GM18502 (cell line): ENCODE results near the gene ZNF451.
"Not testable (repeated sequence)": the region's sequence is repeated elsewhere in the genome, so short reads cannot be mapped to it uniquely, and the experiment has no call there.

Source experiments
- ATAC-seq: cut with Tn5 transposase; IDR thresholded peaks from one replicate; pipeline ENCODE4 v1.9.1; 2021; ENCODE audit warnings: mild to moderate bottlenecking; ENCODE audit not compliant: unreplicated experiment, poor library complexity

Gene ZNF451

DNA sequence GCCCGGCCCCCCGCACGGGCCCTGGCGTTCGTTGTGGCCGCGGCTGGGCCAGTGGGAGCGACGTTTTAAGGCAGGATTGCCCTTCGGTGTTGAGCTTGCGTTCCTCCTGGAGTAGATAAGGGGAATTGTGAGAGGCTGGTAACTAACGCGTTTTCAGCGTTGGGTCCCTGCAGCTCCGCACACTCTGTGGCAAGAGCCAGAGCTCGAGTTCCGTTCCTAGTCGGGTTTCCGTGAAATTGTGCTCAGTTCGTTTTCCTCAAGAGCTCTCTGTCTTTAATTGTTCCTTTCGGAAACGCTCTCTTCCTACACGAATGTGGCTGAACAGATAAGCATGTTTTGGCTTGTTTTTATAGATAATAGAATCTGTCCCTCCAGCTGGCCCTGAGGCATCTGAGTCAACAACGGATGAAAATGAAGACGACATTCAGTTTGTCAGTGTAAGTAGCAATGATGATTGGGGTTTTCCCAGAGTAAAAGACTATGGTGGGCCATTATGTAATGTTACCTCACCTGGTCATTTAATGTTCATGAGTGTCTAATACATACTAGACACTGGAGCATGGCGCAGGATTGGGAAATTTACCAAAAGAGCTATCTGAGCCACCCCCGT lies 575 bp downstream of the ZNF451 start:
- peak; percentile 14 for ATAC-seq

DNA sequence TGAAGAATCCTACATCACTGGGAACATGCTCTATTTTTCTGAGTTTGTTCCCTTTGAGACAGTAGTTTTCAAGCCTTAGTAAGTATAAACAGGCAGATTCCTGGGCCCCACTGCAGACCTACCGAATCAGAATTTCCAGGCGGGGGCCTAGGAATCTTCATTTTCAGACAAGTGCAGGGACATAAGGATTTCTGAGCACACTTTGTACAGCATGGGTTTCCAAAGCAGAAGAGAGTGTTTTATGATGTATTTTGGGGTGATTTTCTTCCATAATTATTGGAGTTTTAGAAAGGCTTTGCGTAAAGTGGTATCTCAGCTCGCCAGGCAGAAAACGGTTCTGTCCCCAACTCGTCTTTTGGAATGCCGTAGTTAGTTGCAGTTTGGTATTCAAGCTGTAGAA lies 1.4 kb downstream of the ZNF451 start:
- ATAC-seq: not testable (repeated sequence)

DNA sequence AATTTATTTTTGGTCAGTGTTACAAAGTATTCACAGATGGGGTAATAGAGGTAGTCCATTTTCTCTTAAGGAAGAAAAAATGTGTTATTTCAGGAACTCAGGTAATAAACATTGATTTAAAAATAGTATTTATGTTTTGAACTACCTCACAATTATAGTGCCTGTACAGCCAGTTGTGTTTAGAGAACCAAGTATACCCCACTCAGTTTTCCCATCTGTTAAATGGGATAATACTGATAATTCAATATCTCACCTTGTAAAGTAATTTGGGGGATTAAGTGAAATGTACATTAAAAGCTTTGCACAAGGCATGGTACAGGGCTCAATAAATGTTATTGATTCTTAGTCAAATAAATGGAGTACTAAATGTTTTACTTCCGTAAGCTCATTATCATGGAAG lies 4.7 kb downstream of the ZNF451 start:
- no peak for ATAC-seq

DNA sequence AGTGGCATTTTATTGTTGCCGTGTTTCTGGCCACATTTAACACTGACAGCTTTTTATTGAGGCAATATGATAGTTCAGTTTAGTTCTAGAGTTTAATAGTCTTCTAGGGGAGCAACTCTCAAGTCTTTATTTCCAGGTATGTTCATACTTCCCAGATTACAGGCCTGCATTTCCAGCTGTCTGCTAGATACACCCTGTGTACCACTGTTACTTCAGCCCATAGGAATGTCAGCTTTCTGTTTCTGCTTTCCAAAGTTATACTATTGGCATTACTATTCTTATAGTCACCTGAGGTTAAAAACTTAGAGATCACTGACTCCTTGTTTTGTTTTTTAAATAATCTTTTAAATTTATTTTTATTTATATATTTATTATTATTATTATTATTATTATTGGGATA lies 7.6 kb downstream of the ZNF451 start:
- no peak for ATAC-seq

DNA sequence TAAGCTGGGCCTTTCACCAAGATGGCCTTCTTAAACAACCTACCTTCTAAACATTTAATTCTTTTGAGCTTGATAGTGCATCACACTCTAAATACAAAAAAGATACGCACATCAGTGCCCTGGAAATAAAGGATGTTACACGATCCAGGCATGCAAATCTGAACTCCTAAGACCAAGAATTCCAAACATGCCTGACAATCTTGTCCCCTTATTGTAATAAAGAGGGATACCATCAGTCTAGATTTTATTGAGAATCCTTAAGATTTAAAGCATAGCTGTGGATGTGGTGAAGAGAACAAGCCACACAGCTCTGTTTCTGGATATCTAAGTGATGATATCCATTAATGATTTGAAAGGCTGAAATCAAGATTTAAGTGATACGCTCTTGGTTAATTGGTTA lies 13.0 kb downstream of the ZNF451 start:
- no peak for ATAC-seq

DNA sequence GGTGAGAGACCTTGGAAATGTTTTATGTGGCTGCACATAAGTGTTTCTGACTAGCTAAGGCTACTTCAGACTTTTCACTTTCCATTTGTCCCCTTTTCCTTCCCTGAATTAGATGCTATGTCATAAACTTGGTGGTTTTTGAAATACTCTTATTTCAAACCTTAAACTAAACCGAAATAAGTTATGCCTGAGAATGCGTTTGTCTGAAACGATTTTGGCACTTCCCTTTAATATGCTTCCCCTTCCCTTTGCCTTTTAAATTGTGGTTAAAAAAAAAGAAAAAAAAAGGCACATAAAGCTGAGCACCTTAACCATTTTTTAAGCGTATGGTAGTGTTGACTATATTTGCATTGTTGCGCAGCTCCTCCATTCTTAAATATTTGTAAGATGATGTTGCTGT lies 14.3 kb downstream of the ZNF451 start:
- ATAC-seq: no peak

DNA sequence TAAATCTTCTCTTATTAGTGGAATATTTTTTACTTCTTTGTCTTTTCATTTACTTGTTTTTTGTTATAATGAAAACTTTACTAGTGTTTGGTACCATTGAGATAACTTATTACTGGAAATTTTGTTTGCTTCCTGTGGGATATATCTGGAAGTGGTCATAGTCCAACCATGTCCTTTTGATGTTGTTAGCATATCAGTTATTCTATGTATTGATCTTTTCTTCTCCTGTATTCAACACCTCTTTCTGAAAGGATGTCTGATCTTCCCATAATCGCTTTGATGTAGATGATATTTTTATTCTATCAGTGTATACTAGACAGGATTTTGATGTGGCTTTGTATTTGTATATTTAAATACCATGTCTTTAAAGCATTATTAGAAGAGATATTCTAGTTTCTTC lies 17.0 kb downstream of the ZNF451 start:
- no peak for ATAC-seq

DNA sequence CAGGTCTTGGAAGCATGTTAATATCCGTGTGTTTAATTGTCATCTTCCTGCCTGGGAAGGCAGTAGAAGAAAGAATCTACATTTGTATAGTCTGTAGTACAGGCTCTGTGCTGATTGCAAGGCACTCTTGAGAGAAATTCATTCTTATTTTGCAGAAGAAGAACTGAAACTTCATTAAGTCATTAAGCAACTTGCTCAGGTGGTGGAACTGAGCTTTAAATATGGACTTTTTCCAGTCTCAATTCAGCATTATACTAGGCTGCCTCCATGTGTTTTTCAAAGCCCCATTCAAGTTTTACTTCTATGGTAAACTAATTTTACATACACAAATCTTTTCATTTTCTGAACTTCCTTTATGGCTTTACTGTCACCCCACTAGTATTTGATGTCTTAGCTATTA lies 18.7 kb downstream of the ZNF451 start:
- peak; percentile 93 for ATAC-seq

DNA sequence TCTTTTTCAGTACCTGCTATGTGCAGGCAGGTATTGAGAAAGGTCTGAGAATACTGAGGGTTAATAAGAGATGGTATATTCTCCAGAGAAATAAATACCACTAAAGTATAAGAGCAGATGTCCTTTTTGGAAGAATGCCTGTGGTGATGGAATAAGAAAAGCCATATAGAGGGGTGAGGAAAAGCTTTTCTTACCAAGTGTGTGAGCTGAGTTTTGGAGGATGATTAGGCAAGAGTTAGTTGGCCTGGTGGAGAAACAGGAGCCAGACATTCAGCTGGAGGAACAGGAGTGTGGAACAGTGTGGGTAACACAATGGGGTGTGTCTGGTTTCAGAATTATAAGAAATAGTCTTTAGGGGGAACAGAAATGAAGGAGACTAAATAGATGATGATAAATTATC lies 19.9 kb downstream of the ZNF451 start:
- no peak for ATAC-seq

DNA sequence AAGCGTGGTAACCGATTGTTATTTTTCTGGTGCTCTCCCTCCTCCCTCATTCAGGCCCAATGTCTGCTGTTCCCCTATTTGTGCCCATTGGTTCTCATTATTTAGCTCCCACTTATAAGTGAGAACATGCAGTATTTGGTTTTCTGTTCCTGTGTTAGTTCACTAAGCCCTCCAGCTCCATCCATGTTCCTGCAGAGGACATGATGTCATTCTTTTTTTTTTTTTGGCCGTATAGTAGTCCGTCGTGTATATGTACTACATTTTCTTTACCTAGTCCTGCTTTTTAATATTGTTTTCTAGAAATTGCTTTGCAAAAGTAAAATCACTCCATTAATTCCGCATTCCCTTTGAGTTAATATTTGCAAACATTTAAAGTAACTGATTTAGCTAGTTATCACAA lies 23.1 kb downstream of the ZNF451 start:
- no peak for ATAC-seq

DNA sequence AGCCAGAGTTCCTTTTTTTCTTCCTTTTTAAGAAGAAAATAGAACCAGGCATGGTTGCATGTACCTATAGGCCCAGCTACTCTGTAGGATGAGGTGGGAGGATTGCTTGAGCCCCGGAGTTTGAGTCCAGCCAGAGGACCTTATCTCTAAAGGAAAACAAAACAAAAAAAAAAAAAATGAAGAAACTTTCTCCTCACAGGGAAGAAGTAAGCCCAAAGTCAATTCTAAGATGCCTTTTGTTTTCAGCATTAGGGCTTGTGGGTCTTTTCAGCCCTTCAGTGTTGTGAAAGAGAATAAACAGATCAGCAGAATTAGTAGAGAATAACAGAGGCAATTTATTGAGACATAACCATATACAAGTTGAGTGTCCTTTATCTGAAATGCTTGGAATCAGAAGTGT lies 26.8 kb downstream of the ZNF451 start:
- ATAC-seq: no peak

DNA sequence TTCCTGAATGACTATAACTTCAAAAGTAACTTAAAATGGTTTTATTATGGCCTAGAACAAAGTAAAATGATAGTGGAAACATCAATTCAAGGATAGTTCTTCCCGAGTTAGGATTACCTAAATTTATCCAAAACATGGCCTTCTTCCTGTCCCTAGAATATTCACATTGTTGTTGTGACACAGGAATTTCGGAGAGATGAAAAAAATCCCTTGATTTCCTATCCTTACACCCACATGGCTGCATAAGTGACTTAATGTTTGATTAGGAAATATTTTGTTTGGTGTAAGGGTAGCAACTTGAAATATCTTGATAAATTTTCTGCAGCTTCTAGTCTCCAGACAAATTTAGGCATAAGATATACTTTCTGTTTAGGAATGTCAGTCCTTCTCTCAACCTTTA lies 27.8 kb downstream of the ZNF451 start:
- ATAC-seq: no peak

DNA sequence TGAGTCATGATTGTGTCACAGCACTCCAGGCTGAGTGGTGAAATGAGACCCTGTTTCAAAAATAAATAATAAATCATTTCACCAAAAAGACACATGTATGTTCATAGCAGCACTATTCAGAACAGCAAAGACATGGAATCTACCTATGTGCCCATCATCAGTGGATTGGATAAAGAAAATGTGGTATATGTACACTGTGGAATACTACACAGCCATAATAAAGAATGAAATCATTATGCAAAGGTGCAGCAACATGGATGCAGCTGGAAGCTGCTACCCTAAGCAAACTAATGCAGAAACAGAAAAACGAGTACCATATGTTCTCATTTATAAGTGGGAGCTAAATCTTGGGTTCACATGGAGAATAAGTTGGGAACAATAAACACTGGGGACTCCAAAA lies 33.1 kb downstream of the ZNF451 start:
- no peak for ATAC-seq

DNA sequence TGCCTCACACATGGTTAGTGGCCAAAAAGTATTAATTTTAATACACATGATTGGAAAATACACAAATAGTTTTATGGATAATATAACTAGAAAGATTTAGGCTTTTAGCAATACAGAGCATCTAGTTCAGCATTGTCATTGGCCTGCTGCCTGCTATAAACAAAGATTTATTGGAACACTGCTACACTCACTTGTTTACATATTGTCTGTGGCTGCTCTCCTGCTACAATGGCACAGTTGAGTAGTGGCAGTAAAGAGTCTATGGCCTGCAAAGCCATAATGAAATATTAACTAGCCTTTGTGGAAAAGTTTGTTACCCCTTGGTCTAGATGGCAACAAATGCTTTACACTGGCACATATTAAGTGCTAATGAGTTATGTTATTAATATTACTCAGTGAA lies 37.8 kb downstream of the ZNF451 start:
- ATAC-seq: no peak

DNA sequence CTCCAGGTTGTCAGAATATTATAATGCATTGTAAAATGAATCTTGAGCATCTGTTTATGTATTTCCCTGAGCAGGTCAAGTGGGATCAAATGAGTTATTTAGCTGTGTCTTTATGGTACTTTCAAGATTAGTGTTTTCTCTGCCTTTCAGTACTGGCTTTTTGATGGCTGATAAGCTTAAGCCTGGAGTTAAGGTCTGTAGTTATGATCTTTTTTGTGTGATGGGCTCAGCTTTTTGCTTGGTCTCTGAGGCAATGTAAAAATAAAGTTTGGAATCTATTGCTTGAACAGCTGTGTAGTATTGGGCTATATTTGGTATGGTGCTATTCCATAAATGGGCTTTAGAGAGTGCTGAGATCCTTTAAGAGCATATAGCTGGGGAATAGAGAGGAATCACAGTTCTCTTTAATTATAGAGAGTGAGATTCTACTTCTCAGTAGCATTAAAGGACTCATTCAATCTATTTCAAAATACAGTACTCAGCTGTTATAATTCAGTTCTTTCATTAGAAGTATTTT lies 40.7 kb downstream of the ZNF451 start:
- ATAC-seq: no peak

DNA sequence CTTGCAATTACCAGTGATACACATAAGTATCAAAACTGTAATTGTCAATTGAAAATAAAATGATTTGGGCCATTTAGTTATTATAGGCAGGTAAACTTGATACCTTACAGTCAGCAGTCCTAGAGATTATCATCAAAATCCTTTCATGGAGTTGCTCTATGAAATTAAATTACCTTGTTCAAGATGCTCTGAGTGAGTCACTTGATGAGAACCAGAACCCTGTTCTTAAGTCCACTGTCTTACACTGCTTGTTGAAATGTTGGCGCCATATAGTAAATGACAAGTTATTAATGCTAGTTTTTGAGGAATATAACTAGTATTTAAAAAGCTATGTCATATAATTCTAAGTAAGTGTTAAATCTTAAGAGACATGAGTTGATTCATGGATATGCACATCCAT lies 45.0 kb downstream of the ZNF451 start:
- ATAC-seq: no peak

DNA sequence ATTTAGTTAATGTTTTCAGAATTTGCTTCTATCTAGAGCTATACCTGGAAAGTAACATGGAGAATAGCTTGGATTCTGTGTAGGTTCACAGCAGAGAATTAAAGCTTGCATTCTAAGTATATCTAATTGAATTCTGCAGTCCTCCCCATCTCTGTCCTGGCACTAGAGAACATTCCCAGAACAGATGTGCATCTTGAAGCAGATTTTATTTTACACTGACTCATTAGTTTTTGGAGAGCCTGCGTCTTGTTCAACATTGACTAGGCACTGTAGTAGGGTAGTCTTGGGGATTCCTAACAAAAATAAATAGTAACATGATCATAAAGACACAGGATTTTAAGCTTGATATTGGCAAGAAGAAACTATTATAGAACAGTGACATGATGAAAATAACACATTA lies 45.9 kb downstream of the ZNF451 start:
- ATAC-seq: no peak

DNA sequence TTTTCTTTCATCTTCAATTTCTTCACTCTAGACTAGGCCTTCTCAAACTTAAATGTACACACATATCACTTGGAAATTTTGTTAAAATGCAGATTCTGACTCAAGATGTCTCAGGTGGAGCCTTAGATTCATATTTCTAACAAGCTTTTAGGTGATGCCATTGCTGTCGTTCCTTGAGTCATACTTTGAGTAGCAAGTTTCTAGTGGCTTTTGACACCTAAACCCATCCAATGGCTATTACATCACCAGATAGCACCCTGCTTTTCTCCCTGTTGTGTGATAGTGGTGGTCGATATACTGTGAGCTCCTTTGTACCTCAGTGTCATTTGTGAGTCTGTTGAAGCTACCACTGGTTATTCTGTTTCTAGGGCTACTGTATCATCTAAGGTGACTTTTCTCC lies 47.4 kb downstream of the ZNF451 start:
- ATAC-seq: no peak

DNA sequence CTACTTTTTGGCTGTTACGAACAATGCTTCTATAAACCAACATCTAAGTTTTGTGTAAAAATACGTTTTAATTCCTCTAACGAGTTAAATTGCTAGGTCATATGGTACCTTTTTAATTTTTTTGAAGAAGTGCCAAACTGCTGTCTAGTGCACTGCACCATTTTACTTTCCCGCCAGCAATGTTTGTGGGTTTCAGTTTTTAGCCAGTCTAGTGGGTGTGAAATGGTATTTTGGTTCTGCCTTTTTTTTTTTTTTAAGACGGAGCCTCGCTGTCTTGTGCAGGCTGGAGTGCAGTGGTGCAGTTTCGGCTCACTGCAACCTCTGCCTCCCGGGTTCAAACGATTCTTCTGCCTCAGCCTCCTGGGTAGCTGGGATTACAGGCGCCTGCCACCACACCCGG lies 48.0 kb downstream of the ZNF451 start:
- ATAC-seq: no peak

DNA sequence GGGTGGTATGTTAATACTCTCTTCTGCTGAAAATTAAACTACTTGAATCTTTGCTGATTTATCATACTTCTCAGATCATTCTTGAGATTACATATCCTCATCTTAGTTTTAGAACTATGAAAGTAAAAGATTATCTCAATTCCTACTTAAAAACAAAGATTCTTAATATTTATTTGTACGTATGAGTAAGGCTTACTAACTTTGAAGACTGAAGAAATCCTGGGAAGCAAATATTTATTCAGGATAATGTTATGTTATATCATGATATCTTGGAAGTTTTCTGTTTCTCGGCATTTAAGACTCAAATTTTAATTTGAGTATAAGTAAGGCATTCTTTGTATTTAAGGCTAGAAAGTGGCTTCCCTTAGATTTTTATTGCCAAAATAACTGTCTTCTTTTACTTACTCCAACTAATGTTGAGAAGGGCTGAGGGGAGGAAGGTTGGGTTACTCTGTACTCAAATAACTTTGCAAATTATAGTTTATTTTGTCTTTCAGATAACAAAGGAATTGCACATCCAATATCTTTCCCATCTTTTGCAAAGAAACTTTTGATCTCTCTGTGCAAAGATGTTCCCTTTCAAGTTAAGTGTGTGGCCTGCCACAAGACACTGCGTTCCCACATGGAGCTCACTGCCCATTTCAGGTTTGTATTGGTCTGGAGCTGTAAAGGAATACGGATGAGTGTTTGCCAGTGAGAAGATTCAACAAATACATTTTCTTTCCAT lies 51.6 kb downstream of the ZNF451 start:
- no peak for ATAC-seq

DNA sequence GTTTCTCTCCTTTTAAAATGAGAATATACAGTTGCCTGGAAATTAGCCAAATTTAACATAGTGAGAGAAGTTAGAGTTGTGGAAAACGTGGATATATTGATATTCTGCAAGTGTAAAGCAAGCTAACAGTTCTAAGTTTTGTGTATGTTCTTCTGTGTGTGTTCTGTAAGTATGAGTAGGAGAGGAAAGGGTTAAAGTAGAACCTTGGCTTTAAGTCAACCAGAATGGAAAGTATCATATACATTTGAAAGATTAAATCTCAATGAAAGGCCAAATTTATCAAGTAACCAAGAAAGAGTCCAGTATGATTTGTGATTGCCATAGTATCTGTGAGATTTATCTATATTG lies 52.2 kb downstream of the ZNF451 start:
- ATAC-seq: no peak

DNA sequence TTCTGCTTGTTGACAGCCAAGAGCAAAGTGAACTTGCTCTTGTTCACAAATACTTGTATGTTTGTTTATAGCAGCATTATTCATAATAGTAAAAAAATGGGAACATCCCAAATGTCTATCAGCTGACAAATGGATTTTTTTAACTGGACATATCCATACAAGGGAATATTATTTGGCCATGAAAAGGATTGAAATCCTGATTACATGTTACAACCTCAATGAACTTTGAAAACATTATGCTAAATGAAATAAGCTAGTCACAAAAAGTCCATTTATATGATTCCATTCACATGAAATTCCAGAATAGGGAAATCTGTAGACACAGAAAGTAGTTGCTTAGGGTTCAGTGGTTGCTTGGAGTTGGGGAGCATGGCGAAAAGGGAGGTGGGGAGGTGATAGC lies 53.7 kb downstream of the ZNF451 start:
- no peak for ATAC-seq
